GM18498 (cell line): Measurements from ENCODE around the gene DNAJC3.
"Not testable (repeated sequence)": the region's sequence is repeated elsewhere in the genome, so short reads cannot be mapped to it uniquely, and the experiment has no call there.

Experiments used
- ATAC-seq: cut with Tn5 transposase; IDR thresholded peaks from one replicate; pipeline ENCODE4 v1.9.1; 2021; ENCODE audit warnings: mild to moderate bottlenecking, moderate library complexity; ENCODE audit not compliant: unreplicated experiment

Gene DNAJC3

GRCh38 chr13:95712846-95713245 lies 35.9 kb downstream of the DNAJC3 start:
- not testable (repeated sequence) for ATAC-seq

- ATAC-seq, result no peak
Measured at GRCh38 chr13:95713651-95714050, 36.7 kb downstream of the DNAJC3 start.

GRCh38 chr13:95714142-95714832 lies 37.3 kb downstream of the DNAJC3 start:
- ATAC-seq, result no peak

- ATAC-seq, result no peak
Measured at GRCh38 chr13:95716231-95716630, 39.3 kb downstream of the DNAJC3 start.

GRCh38 chr13:95722241-95722640 lies 45.3 kb downstream of the DNAJC3 start:
- no peak for ATAC-seq

GRCh38 chr13:95723438-95723837 lies 46.5 kb downstream of the DNAJC3 start:
- ATAC-seq, result no peak

GRCh38 chr13:95724252-95724651 lies 47.3 kb downstream of the DNAJC3 start:
- ATAC-seq, result no peak

GRCh38 chr13:95726876-95727275 lies 49.9 kb downstream of the DNAJC3 start:
- no peak for ATAC-seq

- ATAC-seq, result no peak
Measured at GRCh38 chr13:95728957-95729356, 52.0 kb downstream of the DNAJC3 start.

- no peak for ATAC-seq
Measured at GRCh38 chr13:95734124-95734523, 57.2 kb downstream of the DNAJC3 start.

GRCh38 chr13:95740071-95740978 lies 63.4 kb downstream of the DNAJC3 start:
- ATAC-seq, result not testable (repeated sequence)

- ATAC-seq, result no peak
Measured at GRCh38 chr13:95740979-95741320, 64.0 kb downstream of the DNAJC3 start.

GRCh38 chr13:95741584-95742563 lies 64.9 kb downstream of the DNAJC3 start:
- ATAC-seq, result no peak

GRCh38 chr13:95743192-95743591 lies 66.3 kb downstream of the DNAJC3 start:
- ATAC-seq, result no peak

GRCh38 chr13:95745289-95745688 lies 68.3 kb downstream of the DNAJC3 start:
- ATAC-seq, result no peak

GRCh38 chr13:95745752-95746151 lies 68.8 kb downstream of the DNAJC3 start:
- ATAC-seq, result no peak

- ATAC-seq, result no peak
Measured at GRCh38 chr13:95749545-95749944, 72.6 kb downstream of the DNAJC3 start.

GRCh38 chr13:95752677-95753076 lies 75.7 kb downstream of the DNAJC3 start:
- ATAC-seq, result no peak

- no peak for ATAC-seq
Measured at GRCh38 chr13:95754069-95754468, 77.1 kb downstream of the DNAJC3 start.

- ATAC-seq, result no peak
Measured at GRCh38 chr13:95756072-95756471, 79.1 kb downstream of the DNAJC3 start.

GRCh38 chr13:95762626-95763025 lies 85.7 kb downstream of the DNAJC3 start:
- not testable (repeated sequence) for ATAC-seq
